Measurements from ENCODE around the gene ETAA1.

ETAA1 gene

GRCh38 chr2:67437114-67437513 lies 40.0 kb downstream of the ETAA1 start:
- DNase-seq (ENCODE audit: low read depth): no peak

GRCh38 chr2:67438337-67438736 lies 41.2 kb downstream of the ETAA1 start:
- DNase-seq (ENCODE audit: low read depth): no peak

GRCh38 chr2:67445652-67446268 lies 48.6 kb downstream of the ETAA1 start:
- no peak for DNase-seq (ENCODE audit: low read depth)

- DNase-seq (ENCODE audit: low read depth): no peak
These were observed 49.4 kb downstream of the ETAA1 start for GRCh38 chr2:67446491-67446911.

GRCh38 chr2:67448648-67449047 lies 51.5 kb downstream of the ETAA1 start:
- DNase-seq (ENCODE audit: low read depth): no peak

GRCh38 chr2:67451086-67451832 lies 54.1 kb downstream of the ETAA1 start:
- no peak for DNase-seq (ENCODE audit: low read depth)

GRCh38 chr2:67453310-67453709 lies 56.2 kb downstream of the ETAA1 start:
- no peak for DNase-seq (ENCODE audit: low read depth)

GRCh38 chr2:67455219-67456142 lies 58.3 kb downstream of the ETAA1 start:
- no peak for DNase-seq (ENCODE audit: low read depth)

- no peak for DNase-seq (ENCODE audit: low read depth)
These were observed 59.3 kb downstream of the ETAA1 start for GRCh38 chr2:67456428-67456827.

GRCh38 chr2:67457699-67458098 lies 60.6 kb downstream of the ETAA1 start:
- no peak for DNase-seq (ENCODE audit: low read depth)

GRCh38 chr2:67459761-67460160 lies 62.6 kb downstream of the ETAA1 start:
- no peak for DNase-seq (ENCODE audit: low read depth)

All from activated T-helper 9 cell treated with anti-CD3 and anti-CD28 coated beads, Interleukin-2, amount 50 U/mL, for 16 hours (primary cell).